SK-N-SH (cell line): Measurements from ENCODE around the gene SLC7A7. TPM values are rescaled to one million over a fixed set of nuclear protein-coding genes. Genes with fewer than 3 reads are reported as not detected.
A peak's percentile ranks its signal among the peaks of the same experiment; 100 is the strongest.

ENCODE experiments used
- CTCF ChIA-PET: fragments of 300-600, 350-600 bp; formaldehyde crosslinking; extraction: SDS; loops from one replicate; lab custom pipeline; 2021; lab: Yijun Ruan, JAX
- POLR2A ChIA-PET: fragments of 350-600 bp; sonication (Branson Sonifier 250); formaldehyde crosslinking; extraction: SDS; loops from one replicate; lab custom pipeline; 2020; ENCODE audit warnings: antibody characterized with exemption, inconsistent platforms; lab: Yijun Ruan, JAX
- DNase-seq: peaks from one replicate; pipeline ENCODE4 v3.0.0; 2012
- H2AFZ ChIP-seq: fragments of 200-600 bp; sonication (generic); 2 replicates; pipeline ENCODE4 v1.8.1; 2016; ENCODE audit warnings: antibody characterized with exemption, mild to moderate bottlenecking, low read depth
- H3F3A ChIP-seq: fragments of 200-600 bp; sonication (generic); replicated peaks from 2 replicates; pipeline ENCODE3; 2016; ENCODE audit warnings: antibody characterized with exemption, mild to moderate bottlenecking; ENCODE audit not compliant: insufficient read depth
- H3K27ac ChIP-seq, 2 experiments: fragments of 200-500 bp in 1 of 2; fragments of 200-600 bp in 1 of 2; sonication (Bioruptor generic) in 1 of 2; sonication (generic), shearing (Covaris generic) in 1 of 2; 2 replicates each; pipeline versions ENCODE4 v1.5.1 to v1.6.1; 2014 to 2016; ENCODE audit warnings: low read depth in 2 of 2, inconsistent platforms in 1 of 2, low read length in 1 of 2, mild to moderate bottlenecking in 1 of 2, mixed read lengths in 1 of 2
- H3K27me3 ChIP-seq: fragments of 200-600 bp; sonication (generic), shearing (Covaris generic); 2 replicates; pipeline ENCODE4 v1.6.1; 2016; ENCODE audit warnings: mixed run types; ENCODE audit not compliant: insufficient read depth
- H3K36me3 ChIP-seq, 2 experiments: fragments of 200-500 bp in 1 of 2; fragments of 200-600 bp in 1 of 2; sonication (Bioruptor generic) in 1 of 2; sonication (generic) in 1 of 2; replicated peaks in 1 of 2; 2 replicates each; pipeline versions ENCODE3 to v1.5.1; 2014 to 2016; ENCODE audit warnings: low read length in 1 of 2, mild to moderate bottlenecking in 1 of 2; ENCODE audit not compliant: insufficient read depth in 2 of 2, control insufficient read depth in 1 of 2
- H3K4me1 ChIP-seq, 2 experiments: fragments of 200-500 bp in 1 of 2; fragments of 200-600 bp in 1 of 2; sonication (Bioruptor generic) in 1 of 2; sonication (generic), shearing (Covaris generic) in 1 of 2; 2 replicates each; pipeline versions ENCODE4 v1.5.1 to v1.6.1; 2014 to 2016; ENCODE audit warnings: low read depth in 1 of 2, low read length in 1 of 2, mixed run types in 1 of 2; ENCODE audit not compliant: insufficient read depth in 2 of 2, control insufficient read depth in 1 of 2
- H3K4me2 ChIP-seq: fragments of 200-600 bp; sonication (generic), shearing (Covaris generic); 2 replicates; pipeline ENCODE4 v1.6.1; 2017; ENCODE audit warnings: mixed run types
- H3K4me3 ChIP-seq, 2 experiments: fragments of 200-500 bp in 1 of 2; fragments of 200-600 bp in 1 of 2; sonication (Bioruptor generic) in 1 of 2; sonication (generic), shearing (Covaris generic) in 1 of 2; 2 replicates each; pipeline versions ENCODE4 v1.5.1 to v1.8.1; 2014 to 2016; ENCODE audit warnings: low read depth in 2 of 2, inconsistent platforms in 1 of 2, low read length in 1 of 2, mild to moderate bottlenecking in 1 of 2, mixed read lengths in 1 of 2, moderate library complexity in 1 of 2
- H3K79me2 ChIP-seq: fragments of 200-600 bp; sonication (generic); 2 replicates; pipeline ENCODE4 v1.8.1; 2017; ENCODE audit warnings: mild to moderate bottlenecking; ENCODE audit not compliant: insufficient read depth
- H3K9ac ChIP-seq: fragments of 200-600 bp; sonication (generic); 2 replicates; pipeline ENCODE4 v1.6.1; 2017; ENCODE audit warnings: mixed run types
- H3K9me2 ChIP-seq: fragments of 200-600 bp; sonication (generic); 2 replicates; pipeline ENCODE4 v1.6.1; 2017; ENCODE audit warnings: mixed run types
- H3K9me3 ChIP-seq: fragments of 200-600 bp; sonication (generic); 2 replicates; pipeline ENCODE4 v1.6.1; 2017; ENCODE audit warnings: mixed run types, mild to moderate bottlenecking, moderate library complexity
- H4K20me1 ChIP-seq: fragments of 200-600 bp; sonication (generic); 2 replicates; pipeline ENCODE4 v1.6.1; 2017; ENCODE audit warnings: mild to moderate bottlenecking, mixed run types; ENCODE audit not compliant: insufficient read depth
- CHD2 ChIP-seq: fragments of 150-350 bp; IDR thresholded peaks from 2 replicates; pipeline ENCODE4 v1.6.1; 2018; ENCODE audit warnings: low read length; ENCODE audit not compliant: partially characterized antibody
- CTCF ChIP-seq: fragments of 200-600 bp; sonication (generic); IDR thresholded peaks from 2 replicates; pipeline ENCODE4 v1.6.1; 2017; ENCODE audit warnings: antibody characterized with exemption, mild to moderate bottlenecking, moderate library complexity
- EZH2phosphoT487 ChIP-seq: fragments of 200-600 bp; sonication (generic); IDR thresholded peaks from 2 replicates; pipeline ENCODE4 v1.6.1; 2017; ENCODE audit warnings: low read depth, mixed run types, mild to moderate bottlenecking, antibody characterized with exemption, moderate library complexity, borderline replicate concordance
- FOXJ3 ChIP-seq: sonication (generic); formaldehyde crosslinking; IDR thresholded peaks from 2 replicates; pipeline ENCODE4 v1.5.1; 2020; ENCODE audit warnings: mild to moderate bottlenecking, missing genetic modification reagents
- FOXM1 ChIP-seq: IDR thresholded peaks from 2 replicates; pipeline ENCODE4 v1.4.0; 2012; ENCODE audit warnings: low read depth, mild to moderate bottlenecking
- GABPA ChIP-seq: IDR thresholded peaks from 2 replicates; pipeline ENCODE4 v1.4.0; 2012; ENCODE audit warnings: low read depth, mild to moderate bottlenecking
- IRF3 ChIP-seq: fragments of 150-350 bp; IDR thresholded peaks from 2 replicates; pipeline ENCODE4 v1.6.1; 2016; ENCODE audit warnings: mild to moderate bottlenecking, low read depth, low read length
- JUND ChIP-seq: IDR thresholded peaks from 2 replicates; pipeline ENCODE4 v1.4.0; 2012
- NRF1 ChIP-seq: IDR thresholded peaks from 2 replicates; pipeline ENCODE4 v1.6.1; 2012; ENCODE audit warnings: low read depth, mild to moderate bottlenecking, low read length
- SIN3A ChIP-seq: IDR thresholded peaks from 2 replicates; pipeline ENCODE4 v1.6.1; 2012; ENCODE audit warnings: low read depth, mild to moderate bottlenecking, low read length, moderate library complexity, borderline replicate concordance
- SMC3 ChIP-seq: IDR thresholded peaks from 2 replicates; pipeline ENCODE4 v1.6.1; 2012; ENCODE audit warnings: low read depth, low read length, improper control_type of control experiment
- TAF1 ChIP-seq: IDR thresholded peaks from 2 replicates; pipeline ENCODE4 v1.6.1; 2012; ENCODE audit warnings: low read depth, mild to moderate bottlenecking, low read length, moderate library complexity, borderline replicate concordance
- TCF12 ChIP-seq: IDR thresholded peaks from 2 replicates; pipeline ENCODE4 v1.4.0; 2012
- USF1 ChIP-seq: IDR thresholded peaks from 2 replicates; pipeline ENCODE4 v1.4.0; 2012; ENCODE audit warnings: low read depth, borderline replicate concordance
- USF2 ChIP-seq: fragments of 150-350 bp; IDR thresholded peaks from 2 replicates; pipeline ENCODE4 v1.6.1; 2017; ENCODE audit warnings: antibody characterized with exemption, low read length, low read depth, borderline replicate concordance
- YY1 ChIP-seq: IDR thresholded peaks from 2 replicates; pipeline ENCODE4 v1.4.0; 2012; ENCODE audit warnings: low read depth, mild to moderate bottlenecking
- ZBTB33 ChIP-seq: IDR thresholded peaks from 2 replicates; pipeline ENCODE4 v1.4.0; 2012; ENCODE audit warnings: low read depth, borderline replicate concordance
- WGBS: methylation state at CpG from one replicate; pipeline ENCODE4 v1.1.6; 2017; ENCODE audit warnings: low lambda C conversion rate; 5-methylcytosine and 5-hydroxymethylcytosine counted together
- polyA plus RNA-seq, 3 experiments: library from polyadenylated mRNA; depleted of rRNA; stranded (reverse); fragments of >200 nt; gene quantifications; 2 replicates each; pipeline ENCODE4 v1.2.3, GENCODE V29; 2012

The SLC7A7 gene
- polyA plus RNA-seq, 1 of the 3 experiments (the other 2 are of a cell fraction) = 0.30 TPM

GRCh38 chr14:22845821-22846625, 30.8 kb upstream of the SLC7A7 start:
- no peaks in the 10 kb centered on the region for H3K9me3 ChIP-seq
- 93% methylated on average over 19 of the region's 26 CpGs for WGBS
- H3F3A ChIP-seq = peaks cover 13% of the 10 kb centered on the region
- DNase-seq = no peak
- no peaks in the 10 kb centered on the region for H3K27me3 ChIP-seq
- no peak overlapping the region for H3K4me3 ChIP-seq
- no peaks in the 10 kb centered on the region for H3K9me2 ChIP-seq
- H3K79me2 ChIP-seq = no peaks in the 10 kb centered on the region; the same call in 1 of the 2 replicates
- H3K4me2 ChIP-seq = no peak overlapping the region
- peaks cover 0 to 9% of the 10 kb centered on the region in 2 experiments for H3K36me3 ChIP-seq
- TF ChIP-seq YY1 (no peak), EZH2phosphoT487 (no peak), USF2 (no peak), ZBTB33 (no peak), CHD2 (no peak), JUND (no peak), TCF12 (no peak), NRF1 (no peak), GABPA (no peak), USF1 (no peak), TAF1 (no peak), SIN3A (no peak)
- CTCF ChIA-PET = interaction anchor here (2.0 to 18.5 kb wide), 3 partner anchors 9 to 26 kb away, joined by 4 to 472 read pairs (median 41); partner anchors contain the start of genes MMP14, MRPL52 and SLC7A7
- H2AFZ ChIP-seq = no peak overlapping the region
- H3K9ac ChIP-seq = no peak overlapping the region
- H3K27ac ChIP-seq = peak overlapping the region in 1 of 2 experiments; percentile 28; a peak in 1 of 4 replicates
- POLR2A ChIA-PET = interaction anchor here (1.3 to 1.4 kb wide), 2 partner anchors 11 kb away, joined by 3 read pairs; no protein-coding TSS in a partner anchor
- H3K4me1 ChIP-seq = peaks cover 24 to 28% of the 10 kb centered on the region in 2 experiments
- H4K20me1 ChIP-seq = no peaks in the 10 kb centered on the region

- TF ChIP-seq ZBTB33 (no peak), IRF3 (no peak), EZH2phosphoT487 (no peak), CTCF (no peak), SMC3 (no peak), FOXM1 (no peak), FOXJ3 (no peak), CHD2 (no peak)
- H3K36me3 ChIP-seq = peaks cover 0 to 9% of the 10 kb centered on the region in 2 experiments
- no peak overlapping the region for H3K27ac ChIP-seq
- no peaks in the 10 kb centered on the region for H3K27me3 ChIP-seq
- H3K9ac ChIP-seq = no peak overlapping the region
- H3K4me2 ChIP-seq = no peak overlapping the region
- ChIA-PET CTCF (interaction anchor here (1.0 to 1.3 kb wide), 3 partner anchors 9 to 28 kb away, joined by 3 to 4 read pairs (median 3); no protein-coding TSS in a partner anchor), POLR2A (interaction anchor here (0.5 to 1.4 kb wide), 2 partner anchors 10 to 18 kb away, joined by 3 read pairs; no protein-coding TSS in a partner anchor)
- no peak for DNase-seq
- H3K4me1 ChIP-seq = peaks cover 22 to 25% of the 10 kb centered on the region in 2 experiments
- H3F3A ChIP-seq = peaks cover 12% of the 10 kb centered on the region
- H2AFZ ChIP-seq = no peak overlapping the region
- peaks cover 6% of the 10 kb centered on the region for H3K79me2 ChIP-seq
- H3K9me2 ChIP-seq = no peaks in the 10 kb centered on the region
- no peaks in the 10 kb centered on the region for H3K9me3 ChIP-seq
- H4K20me1 ChIP-seq = no peaks in the 10 kb centered on the region
- WGBS = 88% methylated on average over 9 of the region's 9 CpGs
- no peak overlapping the region for H3K4me3 ChIP-seq
Observed at GRCh38 chr14:22845103-22845394, 29.8 kb upstream of the SLC7A7 start.
